Ureter (tissue), 1 donor: Measurements from ENCODE around the gene ANGPTL8. TPM values are rescaled to one million over a fixed set of nuclear protein-coding genes. Genes with fewer than 3 reads are reported as not detected.

Source experiments
- DNase-seq: peaks from one replicate; pipeline ENCODE4 v3.0.0-alpha.2; 2020; ENCODE audit warnings: low spot score
- total RNA-seq: library from RNA; stranded (reverse); gene quantifications from one replicate; pipeline ENCODE4 v1.2.4, GENCODE V29; 2023
- donor health status: DM: yes; HTN: yes; CAD: no.

Gene ANGPTL8
- total RNA-seq, 1 donor from 2014 or later = not detected

GRCh38 chr19:11203194-11204075, 36.0 kb upstream of the ANGPTL8 start:
- peak; percentile 88 for DNase-seq

GRCh38 chr19:11204076-11204602, 35.3 kb upstream of the ANGPTL8 start:
- DNase-seq = no peak

- peak; percentile 66 for DNase-seq
Measured at GRCh38 chr19:11204943-11205349, 34.5 kb upstream of the ANGPTL8 start.

- no peak for DNase-seq
Measured at GRCh38 chr19:11205939-11206570, 33.4 kb upstream of the ANGPTL8 start.

- no peak for DNase-seq
Measured at GRCh38 chr19:11208561-11209471, 30.6 kb upstream of the ANGPTL8 start.

- DNase-seq = no peak
Measured at GRCh38 chr19:11209839-11210655, 29.4 kb upstream of the ANGPTL8 start.

- DNase-seq = no peak
Measured at GRCh38 chr19:11210656-11210928, 28.8 kb upstream of the ANGPTL8 start.

- no peak for DNase-seq
Measured at GRCh38 chr19:11214387-11214786, 25.0 kb upstream of the ANGPTL8 start.

- no peak for DNase-seq
Measured at GRCh38 chr19:11221082-11221598, 18.3 kb upstream of the ANGPTL8 start.

GRCh38 chr19:11223200-11223599, 16.2 kb upstream of the ANGPTL8 start:
- no peak for DNase-seq

- DNase-seq = no peak
Measured at GRCh38 chr19:11224429-11224828, 15.0 kb upstream of the ANGPTL8 start.

GRCh38 chr19:11225172-11225571, 14.2 kb upstream of the ANGPTL8 start:
- no peak for DNase-seq

- DNase-seq = no peak
Measured at GRCh38 chr19:11225815-11226214, 13.6 kb upstream of the ANGPTL8 start.

GRCh38 chr19:11226716-11227166, 12.7 kb upstream of the ANGPTL8 start:
- DNase-seq = no peak

- DNase-seq = no peak
Measured at GRCh38 chr19:11227195-11227886, 12.1 kb upstream of the ANGPTL8 start.

- no peak for DNase-seq
Measured at GRCh38 chr19:11230621-11231386, 8.6 kb upstream of the ANGPTL8 start.

- no peak for DNase-seq
Measured at GRCh38 chr19:11232555-11232954, 6.9 kb upstream of the ANGPTL8 start.

- DNase-seq = no peak
Measured at GRCh38 chr19:11233073-11233472, 6.3 kb upstream of the ANGPTL8 start.

GRCh38 chr19:11234486-11235075, 4.8 kb upstream of the ANGPTL8 start:
- no peak for DNase-seq
